H1 (cell line): ENCODE data around the gene PAOX. TPM values are rescaled to one million over a fixed set of nuclear protein-coding genes. Genes with fewer than 3 reads are reported as not detected.

Experiments
- EZH2 ChIP-seq: fragments of 200-600 bp; sonication (generic); IDR thresholded peaks from 2 replicates; pipeline ENCODE4 v1.7.1; 2012; ENCODE audit warnings: low read depth, mild to moderate bottlenecking, moderate library complexity, low read length, inconsistent platforms; ENCODE audit not compliant: severe bottlenecking
- JUN ChIP-seq: IDR thresholded peaks from 2 replicates; pipeline ENCODE4 v1.6.1; 2011; ENCODE audit warnings: low read depth, mild to moderate bottlenecking, improper control_type of control experiment, low read length
- TCF12 ChIP-seq: IDR thresholded peaks from 2 replicates; pipeline ENCODE4 v1.6.1; 2011; ENCODE audit warnings: low read depth, mild to moderate bottlenecking, low read length
- ZNF274 ChIP-seq: IDR thresholded peaks from 2 replicates; pipeline ENCODE4 v1.7.0; 2012; ENCODE audit warnings: low read length, borderline replicate concordance; ENCODE audit errors: extremely low read depth
- polyA plus RNA-seq, 7 experiments: library from polyadenylated mRNA; depleted of rRNA in 3 of 7; stranded (reverse) in 5 of 7; unstranded in 2 of 7; fragments of >200 nt in 5 of 7; fragments of 200-250 nt in 2 of 7; gene quantifications; 1 replicate in 5 of 7; 2 replicates in 1 of 7; 4 replicates in 1 of 7; pipeline versions ENCODE4 v1.2.1 to v1.2.3, GENCODE V29; 2011 to 2013; ENCODE audit warnings: missing spikeins in 2 of 7, mixed read lengths in 2 of 7
- total RNA-seq: library from RNA; stranded (reverse); fragmentation: NEBNext Ultra II Directional; extraction: Animal tissue kit (Norgen Biotek cat#: 25700); gene quantifications from 2 replicates; pipeline ENCODE4 v1.2.1, GENCODE V29; 2021

PAOX gene
- total and polyA plus RNA-seq, 2 of the 8 experiments (the other 6 are each of a cell fraction or from before 2014, with no cell fraction given): 3.7 to 4.3 TPM

GRCh38 chr10:133405272-133405671, 26.2 kb downstream of the PAOX start (continued):
- TF ChIP-seq EZH2 (no peak), ZNF274 (no peak), TCF12 (no peak), JUN (no peak)
